Islet precursor cell (in vitro differentiated cells): Measurements from ENCODE around the gene TMC5.
"Not testable (repeated sequence)": the region's sequence is repeated elsewhere in the genome, so short reads cannot be mapped to it uniquely, and the experiment has no call there.

Source experiments
- DNase-seq: peaks from one replicate; pipeline ENCODE4 v3.0.0-alpha.2; 2018

TMC5 gene

DNA sequence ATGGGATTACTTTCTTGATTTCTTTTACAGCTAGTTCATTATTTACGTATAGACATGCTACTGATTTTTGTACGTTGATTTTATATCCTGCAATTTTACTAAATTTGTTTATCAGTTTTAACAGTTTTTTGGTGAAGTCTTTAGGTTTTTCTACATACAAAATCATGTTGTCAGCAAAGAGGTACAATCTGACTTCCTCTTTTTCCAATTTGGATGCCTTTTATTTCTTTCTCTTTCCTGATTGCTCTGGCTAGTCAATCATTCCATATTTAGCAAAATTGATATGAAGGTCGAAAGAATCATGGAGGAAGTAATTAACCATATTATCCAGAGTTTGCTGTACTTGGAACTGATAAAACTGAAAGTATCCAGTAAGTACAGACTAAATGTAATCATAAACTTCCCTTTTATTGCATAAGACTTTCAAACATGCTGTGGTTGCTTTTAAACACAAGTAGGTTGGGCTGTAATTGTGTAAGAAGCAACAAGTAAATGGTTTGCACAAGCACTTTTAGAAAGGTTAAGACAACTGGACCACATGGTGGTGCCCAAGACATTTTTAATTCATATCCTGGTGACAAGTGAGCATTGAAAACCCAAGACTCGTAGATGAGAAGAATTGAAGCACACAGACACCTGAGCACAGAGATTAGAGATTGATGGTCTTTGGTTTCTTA, 95.8 kb downstream of the TMC5 start:
- no peak for DNase-seq

DNA sequence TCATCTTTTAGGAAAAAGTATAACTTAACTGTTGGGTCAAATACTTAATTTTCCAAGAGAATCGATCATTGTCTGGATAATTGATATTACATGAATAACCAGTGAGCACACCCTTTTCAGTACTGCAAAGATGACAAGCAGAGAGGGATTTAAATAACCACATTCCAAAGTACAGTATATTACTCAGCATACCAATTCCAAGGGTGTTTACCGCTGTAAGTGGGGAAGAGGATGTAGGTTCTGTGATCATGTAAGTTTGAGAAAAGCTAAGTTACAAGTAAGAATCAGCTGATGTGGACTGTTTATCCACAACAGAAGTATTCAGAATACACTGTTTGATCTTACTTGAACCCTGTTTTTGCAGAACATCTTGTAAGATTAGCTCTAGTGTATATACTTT, 98.1 kb downstream of the TMC5 start:
- DNase-seq = no peak

DNA sequence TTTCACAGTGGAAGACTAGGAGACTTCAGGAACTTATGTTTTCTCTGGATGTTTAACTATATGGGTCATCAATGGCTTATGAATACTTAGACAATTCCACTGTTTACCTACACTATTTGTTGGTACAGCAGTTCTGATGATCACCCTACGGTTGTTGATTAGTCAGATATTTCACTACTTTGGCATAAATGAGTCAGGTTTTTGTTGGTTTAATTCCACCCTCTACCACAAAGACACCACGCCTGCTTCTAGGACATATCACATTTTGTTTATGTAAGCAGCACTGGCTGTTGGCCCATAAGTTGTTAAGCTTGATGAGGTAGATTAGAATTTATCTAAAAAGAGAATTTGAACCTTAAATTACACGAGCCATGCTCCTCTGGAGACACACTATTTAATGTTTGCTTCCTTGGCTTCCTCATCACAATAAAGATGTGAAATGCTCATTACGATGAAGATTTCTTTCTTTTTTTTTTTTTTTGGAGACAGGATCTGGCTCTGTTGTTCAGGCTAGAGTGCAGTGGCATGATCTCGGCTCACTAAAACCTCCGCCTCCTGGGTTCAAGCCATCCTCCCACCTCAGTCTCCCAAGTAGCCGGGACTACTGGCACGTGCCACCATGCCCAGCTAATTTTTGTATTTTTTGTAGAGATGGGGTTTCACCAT, 99.9 kb downstream of the TMC5 start:
- DNase-seq = no peak

DNA sequence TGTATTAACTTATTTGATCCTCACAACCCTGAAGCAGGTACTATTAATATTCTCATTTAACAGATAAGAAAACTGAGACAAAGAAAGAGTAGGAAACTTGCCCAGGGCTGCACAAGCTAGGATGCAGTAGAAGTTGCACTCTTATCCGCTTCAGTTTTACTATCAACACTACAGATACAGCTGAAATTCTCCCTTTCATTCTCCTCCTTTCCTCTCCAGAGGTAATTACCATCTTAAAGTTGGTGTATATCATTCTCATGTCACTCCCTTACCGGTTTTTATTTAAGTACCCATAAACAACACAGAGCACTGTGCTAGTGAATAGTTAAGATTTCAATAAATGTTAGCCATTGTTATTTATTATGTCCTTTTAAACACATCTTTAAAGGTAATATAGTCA, 100.7 kb downstream of the TMC5 start:
- DNase-seq = no peak

DNA sequence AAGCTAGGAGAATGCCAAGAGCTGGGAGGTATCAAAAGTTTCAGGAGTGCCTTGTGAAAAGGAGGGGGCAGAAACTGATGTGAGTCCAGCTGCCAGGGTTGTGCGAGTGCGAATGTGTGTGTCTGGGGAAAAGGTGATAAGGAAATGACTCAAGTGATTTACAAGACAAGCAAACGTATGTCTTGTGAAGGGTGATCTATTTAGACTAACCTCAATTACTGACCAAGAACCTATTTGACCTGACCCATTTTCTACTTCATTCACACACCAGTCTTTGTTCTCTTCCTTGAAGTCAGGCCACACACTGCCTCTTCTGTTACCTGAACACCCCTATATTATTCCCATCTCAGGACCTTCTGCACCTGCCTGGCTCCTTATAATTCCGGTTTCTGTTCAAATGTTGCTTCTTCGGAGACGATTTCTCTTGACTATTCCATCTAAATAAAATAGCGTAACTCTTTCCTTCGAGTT, 103.2 kb downstream of the TMC5 start:
- DNase-seq = peak; percentile 74

DNA sequence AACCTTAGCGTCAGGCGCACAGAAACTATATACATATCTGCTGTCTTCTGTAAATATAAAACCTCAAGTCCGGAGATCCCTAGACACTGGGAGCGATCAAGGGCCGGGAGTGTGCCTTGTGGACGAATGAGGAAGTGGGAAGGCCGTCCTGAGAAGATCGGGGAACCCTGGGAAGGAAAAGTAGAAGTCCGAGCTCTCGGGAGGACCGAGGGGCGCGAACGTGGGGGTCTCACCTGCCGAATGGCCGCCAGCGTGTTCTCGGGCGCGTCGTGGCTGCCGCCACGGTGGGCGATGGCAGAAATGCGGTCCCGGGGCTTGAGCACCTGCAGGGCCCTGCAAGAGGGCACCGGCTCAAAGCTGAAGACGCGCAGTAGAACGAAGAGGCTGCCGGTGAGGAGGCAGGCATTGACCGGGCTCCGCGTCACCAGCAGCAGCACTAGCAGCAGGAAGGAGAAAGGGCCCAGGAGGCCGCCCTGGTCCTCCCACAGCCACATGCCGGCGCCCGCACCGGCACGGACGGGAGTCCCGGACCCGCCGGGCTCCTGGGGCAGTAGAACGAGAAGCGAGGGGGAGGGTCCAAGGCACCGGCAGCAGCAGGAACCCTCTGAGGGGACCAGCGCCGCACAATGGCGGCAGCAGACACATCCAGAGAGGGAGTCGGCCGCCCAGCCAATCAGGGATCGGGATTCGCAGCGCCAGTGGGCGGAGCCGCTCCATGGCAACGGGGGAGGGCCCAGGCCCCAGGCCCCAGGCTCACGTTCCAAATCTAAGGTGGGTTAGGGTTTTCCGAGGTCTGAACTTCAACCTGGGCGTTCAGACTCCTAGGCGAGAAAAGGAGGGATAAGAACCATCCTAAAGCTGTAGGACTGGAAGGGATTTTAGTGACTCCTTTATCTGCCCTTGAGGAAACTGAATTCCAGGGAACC, 104.1 kb downstream of the TMC5 start, which contains the start of gene GDE1:
GDE1 (minus strand) TSS at position 628 of the 926 bp plus-strand sequence; CDS start at position 494, 134 bp downstream.
- peak; percentile 98 for DNase-seq

DNA sequence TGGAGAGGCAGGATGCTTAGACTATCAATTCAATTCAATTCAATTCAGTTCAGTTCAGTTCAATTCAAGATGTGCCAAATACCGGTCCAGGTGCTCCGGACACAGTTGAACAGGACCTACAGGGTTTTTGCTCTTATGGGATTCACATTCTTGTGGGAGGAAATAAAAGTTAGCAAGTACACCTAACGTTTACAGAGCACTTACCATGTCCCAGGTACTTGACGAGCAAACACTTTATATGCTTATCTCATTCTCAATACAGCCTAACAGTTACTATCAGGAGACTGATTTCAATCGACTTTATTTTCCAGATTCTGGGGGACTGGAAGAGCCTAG, 104.7 kb downstream of the TMC5 start:
- DNase-seq = no peak

DNA sequence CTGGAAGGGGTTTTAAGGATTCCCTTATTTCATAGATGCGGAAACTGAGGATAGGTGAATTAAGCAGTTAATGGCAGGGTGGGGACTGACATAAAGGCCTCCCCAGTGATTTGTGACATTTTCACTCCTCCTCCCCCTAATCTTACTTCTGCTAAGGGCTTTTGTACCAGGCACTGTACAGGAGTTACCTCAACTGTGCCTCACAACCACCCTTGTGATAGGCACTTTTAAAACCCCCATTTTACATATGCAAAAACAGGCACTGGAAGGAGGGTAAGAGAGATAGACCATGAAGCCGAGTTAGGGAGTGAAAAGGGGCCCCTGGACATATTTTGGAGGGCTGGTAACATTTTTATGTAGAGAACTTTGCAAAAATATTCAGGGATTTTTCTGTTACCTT, 105.1 kb downstream of the TMC5 start:
- no peak for DNase-seq

DNA sequence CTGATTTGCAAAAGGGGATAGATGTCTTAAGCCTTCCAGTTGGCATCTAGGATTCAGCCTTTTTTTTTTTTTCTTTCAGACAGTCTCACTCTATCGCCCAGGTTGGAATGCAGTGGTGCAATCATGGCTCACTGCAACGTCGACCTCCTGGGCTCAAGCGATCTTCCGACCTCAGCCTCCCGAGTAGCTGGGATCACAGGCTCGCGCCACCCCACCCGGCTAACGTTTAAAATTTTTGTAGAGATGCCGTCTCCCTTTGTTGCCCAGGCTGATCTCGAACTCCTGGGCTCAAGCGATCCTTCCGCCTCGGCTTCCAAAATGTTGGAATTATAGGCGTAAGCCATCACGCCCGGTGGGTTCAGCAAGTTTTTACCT, 105.5 kb downstream of the TMC5 start:
- DNase-seq = no peak

DNA sequence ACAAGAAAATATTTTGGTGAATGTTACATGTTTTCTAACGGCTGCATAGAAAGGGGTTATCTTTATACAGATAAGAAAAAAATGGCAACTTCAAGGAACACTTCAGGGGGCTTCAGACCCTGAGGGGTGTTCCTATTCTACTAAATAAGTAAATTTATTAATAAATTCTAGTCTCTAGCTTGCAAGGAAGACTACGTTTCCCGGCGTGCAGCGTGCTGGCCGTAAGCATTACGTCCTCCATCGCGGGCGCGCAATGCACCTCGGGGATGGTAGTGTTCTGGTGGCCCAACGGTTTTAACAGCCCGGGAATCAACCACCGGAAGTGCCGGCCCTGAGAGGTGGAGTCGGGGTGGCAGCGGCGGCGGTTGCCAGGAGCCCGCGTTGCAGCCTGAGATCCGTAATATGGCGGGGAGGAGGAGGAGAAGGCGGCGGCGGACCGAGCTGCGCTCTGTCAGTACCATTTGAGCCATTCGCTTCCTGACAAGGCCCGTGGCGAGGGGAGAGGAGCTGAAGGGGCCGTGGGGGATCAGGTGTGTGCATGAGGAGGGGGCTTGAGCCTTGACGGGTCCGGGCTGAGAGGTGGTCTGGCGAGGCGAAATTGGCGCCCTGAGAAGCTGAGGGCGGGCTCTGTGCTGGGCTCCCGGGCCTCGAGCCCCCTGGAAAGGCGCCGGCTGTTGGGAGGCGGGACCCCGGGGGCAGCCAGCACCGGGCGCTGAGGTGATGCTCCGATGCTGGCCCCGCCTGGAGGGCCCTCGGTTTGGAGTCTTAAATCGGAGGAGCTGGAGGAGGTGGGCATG, 106.1 kb downstream of the TMC5 start, which contains the start of gene CCP110:
CCP110 (plus strand) TSS at position 384 of the 797 bp plus-strand sequence. CDS start 3,940 bp downstream, outside the sequence.
- peak; percentile 98 for DNase-seq

DNA sequence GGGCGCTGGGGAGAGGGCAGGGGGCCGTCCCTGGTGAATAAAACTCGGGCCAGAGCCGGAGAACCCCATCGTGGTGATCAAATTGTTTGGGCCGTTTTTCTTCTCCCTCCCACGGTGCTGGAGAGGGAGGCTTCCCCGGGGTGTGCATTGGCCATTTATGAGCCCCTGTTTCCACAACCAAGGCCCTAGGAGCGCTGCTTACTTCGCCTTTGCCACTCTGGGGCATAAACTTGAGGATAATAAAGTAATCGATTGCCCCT, 106.6 kb downstream of the TMC5 start:
- no peak for DNase-seq

DNA sequence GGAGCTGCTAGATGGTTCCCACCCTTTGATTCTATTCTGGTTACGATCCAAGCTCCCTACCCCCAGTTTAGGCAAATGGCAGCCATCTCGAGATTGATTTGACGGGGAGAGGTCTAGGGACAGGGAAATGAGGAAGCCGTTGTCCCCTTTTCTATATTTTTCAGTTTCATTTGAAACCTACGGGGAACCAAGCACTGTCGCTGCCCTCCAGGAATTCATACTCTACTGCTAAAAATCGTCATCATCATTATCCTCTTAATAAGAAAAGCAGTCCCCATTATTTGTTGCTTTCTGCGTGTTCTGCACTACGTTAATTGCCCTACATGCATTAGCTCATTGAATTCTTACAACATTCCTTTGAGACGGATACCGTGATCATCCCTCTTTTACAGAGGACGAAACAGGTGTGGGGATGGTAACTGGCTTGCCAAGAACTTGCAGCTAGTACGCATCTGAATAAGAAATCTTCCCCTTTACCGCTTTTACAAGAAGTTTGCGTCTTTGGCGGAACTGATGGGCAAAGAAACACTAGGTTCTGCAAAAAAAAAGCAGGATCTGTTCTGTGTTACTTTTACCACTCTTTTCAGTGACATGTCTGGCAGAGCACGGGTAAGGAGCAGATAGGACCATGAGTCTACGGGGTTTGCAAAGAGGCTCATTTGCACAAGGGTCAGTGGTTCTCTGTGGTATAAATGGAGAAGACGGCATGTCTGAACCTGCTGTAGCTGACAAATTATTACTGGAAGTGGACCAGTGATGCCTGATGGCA, 107.1 kb downstream of the TMC5 start:
- no peak for DNase-seq

DNA sequence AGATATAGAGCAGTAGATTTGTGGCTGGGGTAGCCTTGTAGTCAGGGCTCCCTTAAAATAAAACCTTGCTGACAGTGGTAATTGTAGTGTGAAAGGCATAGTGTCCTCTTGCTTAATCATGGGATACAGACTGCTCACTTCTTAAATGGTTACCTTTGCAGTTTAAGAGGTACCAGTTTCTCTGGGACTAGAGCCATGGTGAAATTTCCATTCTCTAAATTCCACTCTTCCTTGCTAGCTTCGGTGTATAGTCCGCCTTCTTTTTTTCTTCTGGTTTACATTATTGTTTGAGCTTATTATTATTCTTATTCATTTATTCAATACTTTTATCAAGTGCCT, 107.7 kb downstream of the TMC5 start:
- no peak for DNase-seq

DNA sequence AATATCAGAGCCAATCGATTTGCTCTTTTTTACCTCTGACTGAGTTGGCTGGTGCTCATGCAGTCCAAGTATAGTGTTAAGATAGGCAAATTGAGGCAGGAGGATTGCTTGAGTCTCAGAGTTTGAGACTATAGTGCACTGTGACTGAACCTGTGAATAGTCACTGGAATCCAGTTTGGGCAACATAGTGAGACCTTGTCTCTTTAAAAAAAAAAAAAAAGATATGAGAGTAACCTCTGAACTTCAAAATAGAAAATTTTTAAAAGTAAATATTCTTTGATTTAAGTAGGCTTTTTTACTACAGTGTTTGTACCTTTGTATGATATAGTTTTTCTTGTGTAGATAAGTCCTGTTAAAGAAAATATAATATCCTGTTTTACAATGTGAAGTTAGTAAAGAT, 109.5 kb downstream of the TMC5 start:
- DNase-seq = no peak

DNA sequence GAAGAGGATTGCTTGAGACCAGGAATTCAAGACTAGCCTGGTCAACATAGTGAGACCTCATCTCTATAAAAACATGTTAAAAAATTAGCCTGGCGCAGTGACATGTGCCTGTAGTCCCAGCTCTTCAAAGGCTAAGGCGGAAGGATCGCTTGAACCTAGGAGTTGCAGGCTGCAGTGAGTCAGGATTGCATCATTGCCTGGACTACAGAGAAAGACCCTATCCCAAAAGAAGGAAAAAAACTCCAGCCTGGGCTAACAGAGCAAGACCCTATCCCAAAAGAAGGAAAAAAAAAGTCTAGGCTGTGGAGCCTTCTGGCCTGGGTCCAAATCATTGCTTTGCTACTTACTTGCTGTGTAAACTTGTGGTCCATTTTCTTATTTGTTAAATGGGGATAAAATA, 111.0 kb downstream of the TMC5 start:
- DNase-seq = no peak

DNA sequence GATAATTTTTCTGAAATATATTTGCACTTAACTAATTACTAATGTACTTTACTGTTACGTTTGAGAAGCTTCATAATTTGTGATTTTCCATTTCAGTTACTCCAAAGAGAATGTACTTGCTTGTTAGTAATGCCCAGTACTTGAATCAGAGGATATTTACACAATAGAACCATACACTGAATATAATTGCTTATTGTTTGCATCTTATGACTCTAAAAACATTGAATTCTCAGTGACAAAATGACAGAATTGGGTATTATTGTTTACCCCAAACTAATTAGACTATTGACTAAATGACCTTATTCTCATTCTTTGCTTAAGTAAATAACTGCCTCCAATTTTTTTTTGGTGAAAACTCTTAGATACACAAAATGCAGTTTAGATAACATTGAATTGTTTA, 114.9 kb downstream of the TMC5 start:
- no peak for DNase-seq

DNA sequence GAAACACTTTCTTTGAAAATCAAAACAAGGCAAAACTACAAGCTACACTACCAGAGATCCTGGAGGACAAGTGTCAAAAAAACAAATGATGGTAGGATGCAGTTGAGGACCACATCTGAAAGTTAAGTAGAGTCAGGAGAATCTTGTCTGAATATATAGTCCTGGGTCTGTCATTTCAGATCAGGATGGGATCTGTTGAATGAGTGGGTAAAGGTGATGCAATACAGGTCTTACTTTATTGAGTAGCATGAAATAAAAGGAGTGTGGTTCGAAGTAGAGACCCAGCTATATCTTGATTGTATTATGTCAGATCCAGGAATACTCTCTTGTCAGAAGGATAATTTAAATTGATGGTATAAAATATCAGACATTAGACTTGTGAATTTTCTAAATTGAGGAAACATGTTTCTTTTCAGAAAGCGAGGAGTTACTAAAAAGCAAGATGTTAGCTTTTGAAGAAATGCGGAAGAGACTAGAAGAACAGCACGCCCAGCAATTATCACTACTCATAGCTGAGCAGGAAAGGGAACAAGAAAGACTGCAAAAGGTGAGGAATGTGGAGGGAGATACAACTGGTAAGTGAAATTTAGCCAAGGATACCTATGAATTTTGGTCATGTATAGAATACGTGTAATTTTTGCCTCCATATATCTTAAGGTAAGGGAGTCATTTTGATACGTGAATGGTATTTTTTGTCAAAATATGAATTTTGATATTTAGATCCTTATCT, 122.7 kb downstream of the TMC5 start:
- DNase-seq = no peak

DNA sequence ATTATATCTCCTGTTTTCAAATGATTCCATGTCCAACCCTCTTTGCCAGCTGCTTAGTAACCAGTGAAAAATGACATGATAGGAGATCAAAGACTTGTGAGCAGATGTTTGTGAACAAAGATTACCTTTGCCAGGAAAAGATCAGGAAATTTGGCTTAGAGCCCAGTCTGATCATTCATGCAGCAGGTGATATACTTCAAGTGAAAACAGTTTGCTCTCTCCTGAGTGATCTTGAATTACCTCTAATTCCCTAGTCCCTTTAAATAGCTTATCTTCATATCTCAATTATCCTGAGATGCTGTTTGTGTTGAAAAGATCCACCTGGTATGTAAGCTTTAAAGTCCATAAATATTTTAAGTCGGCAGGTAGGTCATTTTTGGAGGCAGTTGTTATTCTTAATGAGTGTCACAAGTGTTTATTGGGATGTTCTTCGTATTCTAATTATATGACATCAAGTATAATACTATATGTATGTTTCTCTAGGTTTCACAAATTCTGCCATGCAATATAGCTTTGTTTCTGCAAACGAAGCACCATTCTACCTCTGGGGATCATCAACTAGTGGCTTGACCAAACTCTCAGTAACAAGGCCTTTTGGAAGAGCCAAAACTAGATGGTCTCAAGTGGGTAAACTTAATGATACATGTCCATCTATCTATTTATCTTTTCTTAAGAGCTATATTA, 124.6 kb downstream of the TMC5 start:
- DNase-seq = no peak

DNA sequence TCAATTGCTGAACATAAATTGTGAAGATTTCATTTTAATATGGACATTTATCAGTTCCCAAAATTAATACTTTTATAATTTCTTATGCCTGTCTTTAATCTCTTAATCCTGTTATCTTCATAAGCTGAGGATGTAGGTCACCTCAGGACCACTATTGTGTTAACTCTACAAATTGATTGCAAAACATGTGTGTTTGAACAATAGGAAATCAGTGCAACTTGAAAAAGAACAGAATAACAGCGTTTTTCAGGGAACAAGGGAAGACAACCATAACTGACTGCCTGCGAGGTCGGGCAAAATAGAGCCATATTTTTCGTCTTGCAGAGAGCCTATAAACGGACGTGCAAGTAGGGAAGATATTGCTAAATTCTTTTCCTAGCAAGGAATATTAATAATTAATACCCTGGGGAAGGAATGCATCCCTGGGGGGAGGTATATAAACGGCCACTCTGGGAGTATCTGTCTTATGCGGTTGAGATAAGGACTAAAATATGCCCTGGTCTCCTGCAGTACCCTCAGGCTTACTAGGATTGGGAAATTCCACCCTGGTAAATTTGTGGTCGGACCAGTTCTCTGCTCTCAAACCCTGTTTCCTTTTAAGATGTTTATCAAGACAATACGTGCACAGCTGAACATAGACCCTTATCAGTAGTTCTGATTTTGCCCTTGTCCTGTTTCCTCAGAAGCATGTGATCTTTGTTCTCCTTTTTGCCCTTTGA, 125.8 kb downstream of the TMC5 start:
- DNase-seq = not testable (repeated sequence)

DNA sequence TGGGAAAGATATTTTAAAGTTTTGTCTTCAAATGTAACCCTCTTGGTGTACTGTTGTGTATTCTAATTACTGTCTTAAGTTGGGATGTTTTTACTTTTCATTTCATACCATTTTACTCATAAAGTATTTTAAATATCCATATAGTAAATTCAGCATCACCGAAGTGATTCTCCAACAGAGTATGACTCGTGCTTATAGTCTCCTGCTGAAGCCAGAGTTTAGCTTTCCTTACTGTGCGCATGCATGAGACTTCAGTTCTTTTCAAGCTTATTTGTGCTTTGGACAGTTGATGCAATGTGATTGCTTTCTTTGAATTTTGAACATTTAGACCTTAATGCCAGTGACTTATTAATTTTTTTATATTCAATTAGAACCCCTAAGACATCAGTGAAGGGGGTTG, 130.5 kb downstream of the TMC5 start:
- no peak for DNase-seq
